Ishikawa (cell line): ENCODE measurements around the gene AASS.

Experiments
- CEBPB ChIP-seq: IDR thresholded peaks from 2 replicates; pipeline ENCODE4 v1.6.1; 2012
- CREB1 ChIP-seq: IDR thresholded peaks from 2 replicates; pipeline ENCODE4 v1.6.1; 2012; ENCODE audit warnings: low read depth
- EGR1 ChIP-seq: IDR thresholded peaks from 2 replicates; pipeline ENCODE4 v1.6.1; 2012
- EP300 ChIP-seq: IDR thresholded peaks from 2 replicates; pipeline ENCODE4 v1.6.1; 2012; ENCODE audit warnings: borderline replicate concordance
- FOXM1 ChIP-seq: IDR thresholded peaks from 2 replicates; pipeline ENCODE4 v1.6.1; 2012; ENCODE audit warnings: low read depth, borderline replicate concordance
- MAX ChIP-seq: IDR thresholded peaks from 2 replicates; pipeline ENCODE4 v1.6.1; 2012
- NFIC ChIP-seq: IDR thresholded peaks from 2 replicates; pipeline ENCODE4 v1.6.1; 2012
- RAD21 ChIP-seq: IDR thresholded peaks from 2 replicates; pipeline ENCODE4 v1.6.1; 2012; ENCODE audit warnings: low read depth
- REST ChIP-seq: IDR thresholded peaks from 2 replicates; pipeline ENCODE4 v1.6.1; 2012; ENCODE audit warnings: low read depth, mild to moderate bottlenecking
- TAF1 ChIP-seq: IDR thresholded peaks from 2 replicates; pipeline ENCODE4 v1.6.1; 2012; ENCODE audit warnings: low read depth, mild to moderate bottlenecking
- TCF12 ChIP-seq: IDR thresholded peaks from 2 replicates; pipeline ENCODE4 v1.6.1; 2012; ENCODE audit warnings: low read depth
- TEAD4 ChIP-seq: IDR thresholded peaks from 2 replicates; pipeline ENCODE4 v1.6.1; 2012
- USF1 ChIP-seq: IDR thresholded peaks from 2 replicates; pipeline ENCODE4 v1.6.1; 2012
- YY1 ChIP-seq: IDR thresholded peaks from 2 replicates; pipeline ENCODE4 v1.6.1; 2012; ENCODE audit warnings: low read depth
- ZBTB7A ChIP-seq: IDR thresholded peaks from 2 replicates; pipeline ENCODE4 v1.6.1; 2012; ENCODE audit warnings: low read depth

The AASS gene

GRCh38 chr7:122046402-122046801 is 97.6 kb downstream of the AASS start:
- no peak for TF ChIP-seq YY1
- TF ChIP-seq MAX, result no peak
- no peak for TF ChIP-seq ZBTB7A
- TF ChIP-seq EP300, result no peak
- TF ChIP-seq RAD21, result no peak
- TF ChIP-seq TAF1, result no peak
- TF ChIP-seq NFIC, result no peak
- no peak for TF ChIP-seq CREB1
- no peak for TF ChIP-seq FOXM1
- TF ChIP-seq TEAD4, result no peak
- TF ChIP-seq USF1, result no peak
- TF ChIP-seq EGR1, result no peak
- TF ChIP-seq TCF12, result no peak
- no peak for TF ChIP-seq REST
- no peak for TF ChIP-seq CEBPB

GRCh38 chr7:122040147-122040546 is 103.9 kb downstream of the AASS start:
- no peak for TF ChIP-seq TEAD4
- no peak for TF ChIP-seq FOXM1
- TF ChIP-seq NFIC, result no peak
- TF ChIP-seq TCF12, result no peak
- no peak for TF ChIP-seq REST
- TF ChIP-seq ZBTB7A, result no peak
- no peak for TF ChIP-seq CEBPB
- TF ChIP-seq CREB1, result no peak
- no peak for TF ChIP-seq MAX

GRCh38 chr7:122038904-122039303 is 105.1 kb downstream of the AASS start:
- TF ChIP-seq EGR1 (no peak), YY1 (no peak), MAX (no peak), ZBTB7A (no peak), REST (no peak), RAD21 (no peak), NFIC (no peak), EP300 (no peak), TCF12 (no peak), USF1 (no peak), TEAD4 (no peak), TAF1 (no peak), FOXM1 (no peak), CREB1 (no peak)

GRCh38 chr7:122038134-122038533 is 105.9 kb downstream of the AASS start:
- TF ChIP-seq TAF1, result no peak
- no peak for TF ChIP-seq USF1
- TF ChIP-seq CEBPB, result no peak
- no peak for TF ChIP-seq MAX
- TF ChIP-seq TEAD4, result no peak
